GM19452 (cell line): Measurements from ENCODE around the gene PPTC7.
"Not testable (repeated sequence)": the region's sequence is repeated elsewhere in the genome, so short reads cannot be mapped to it uniquely, and the experiment has no call there.

Source experiments
- ATAC-seq: cut with Tn5 transposase; IDR thresholded peaks from one replicate; pipeline ENCODE4 v1.9.1; 2021; ENCODE audit not compliant: unreplicated experiment

The PPTC7 gene

DNA sequence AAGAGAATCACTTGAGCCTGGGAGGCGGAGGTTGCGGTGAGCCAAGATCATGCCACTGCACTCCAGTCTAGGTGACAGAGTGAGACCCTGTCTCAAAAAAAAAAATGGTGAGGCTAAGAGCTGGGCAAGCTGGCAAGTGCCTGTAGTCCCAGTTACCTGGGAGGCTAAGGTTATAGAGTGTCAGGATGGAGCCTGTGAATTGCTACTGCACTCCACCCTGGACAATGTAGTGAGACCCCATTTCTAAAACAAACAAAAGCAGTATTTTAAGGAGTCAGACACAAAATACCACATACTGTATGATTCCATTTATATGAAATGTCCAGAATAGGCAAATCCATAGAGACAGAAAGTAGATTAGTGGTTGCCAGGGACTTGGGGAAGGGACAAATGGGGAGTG lies 4.0 kb upstream of the PPTC7 start:
- ATAC-seq: not testable (repeated sequence)

DNA sequence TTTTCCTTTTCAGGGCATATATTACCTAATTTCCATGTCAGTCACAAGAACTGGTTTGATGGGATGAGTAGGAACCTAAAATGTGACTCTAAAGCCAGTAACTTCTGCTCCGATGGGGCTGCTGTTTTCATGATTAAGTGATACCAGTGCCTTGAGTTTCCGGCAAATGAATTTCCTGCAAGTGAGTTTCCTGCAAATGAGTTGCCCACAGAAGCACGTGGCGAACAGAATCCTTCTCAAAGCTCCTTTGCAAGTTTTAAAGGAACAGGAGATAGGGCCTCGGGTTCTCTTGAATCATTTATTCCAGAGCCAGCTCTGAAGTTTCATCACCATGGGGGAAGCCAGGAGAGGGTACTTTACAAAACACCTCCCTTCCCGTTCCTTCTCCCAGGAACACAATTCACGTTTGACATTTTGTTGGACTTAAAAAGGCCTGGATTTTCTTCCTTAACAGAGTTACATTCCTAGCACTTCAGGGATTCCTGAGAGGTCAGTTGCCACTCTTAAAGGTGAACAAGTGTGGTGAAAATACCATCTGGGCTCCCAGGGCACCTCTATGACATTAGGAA lies 2.2 kb upstream of the PPTC7 start:
- ATAC-seq: no peak

DNA sequence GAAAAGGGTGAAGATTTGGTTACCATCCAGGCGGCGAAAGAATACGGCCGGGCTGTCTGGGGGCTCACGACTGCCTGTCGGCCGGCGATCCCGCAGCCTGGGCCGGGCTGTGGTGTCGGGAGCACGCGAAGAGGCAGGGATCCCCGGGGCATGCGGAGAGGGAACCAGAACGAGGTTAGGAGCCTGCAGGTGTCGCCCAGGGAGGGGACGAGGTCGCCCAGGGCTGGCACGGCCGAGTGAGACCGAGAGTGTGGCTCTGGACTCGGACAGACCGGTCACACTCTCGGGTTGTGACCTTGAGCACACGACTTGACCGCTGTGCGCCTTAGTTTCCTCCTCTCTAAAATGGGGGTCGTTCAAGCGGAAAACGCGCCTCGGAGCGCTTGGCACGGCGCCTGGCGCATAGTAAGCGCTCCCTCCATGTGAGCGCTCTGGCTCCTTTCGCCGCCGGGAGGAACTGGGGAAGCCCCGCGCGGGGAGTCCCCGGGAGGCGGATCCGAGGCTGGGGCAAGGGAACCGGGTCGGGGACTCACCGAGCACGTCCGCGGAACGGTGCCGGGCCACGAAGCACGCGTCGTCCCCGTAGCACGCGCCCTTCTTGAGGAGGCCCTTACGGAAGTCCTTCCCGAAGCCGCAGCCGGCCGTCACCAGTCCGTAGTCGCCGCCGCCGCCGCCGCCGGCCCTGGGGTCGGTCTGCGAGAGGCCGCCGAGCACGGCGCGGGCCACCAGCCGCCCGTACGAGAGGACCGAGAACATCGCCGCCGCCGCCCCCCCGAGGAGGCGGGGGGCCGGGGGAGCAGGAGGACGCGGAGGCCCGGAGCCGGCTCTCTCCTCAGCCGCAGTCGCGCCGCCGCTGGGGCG lies 612 bp downstream of the PPTC7 start:
- peak; percentile 42 for ATAC-seq

DNA sequence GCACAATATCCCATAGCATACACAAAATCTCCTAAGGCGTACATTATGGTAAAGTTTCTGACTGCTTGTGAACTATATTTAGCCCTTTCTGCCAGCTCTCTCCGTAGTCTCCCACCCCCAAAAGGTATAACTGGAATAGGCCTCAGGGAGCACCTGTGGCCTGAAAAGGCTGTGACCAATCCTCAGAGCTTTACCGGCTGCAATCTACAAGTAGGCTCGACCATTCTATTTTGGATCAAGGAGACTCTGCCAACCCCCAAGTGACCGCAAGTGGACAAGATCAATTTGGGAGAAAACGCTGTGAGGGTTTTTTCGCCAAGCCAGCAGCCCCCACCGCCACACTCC lies 1.2 kb downstream of the PPTC7 start:
- no peak for ATAC-seq

DNA sequence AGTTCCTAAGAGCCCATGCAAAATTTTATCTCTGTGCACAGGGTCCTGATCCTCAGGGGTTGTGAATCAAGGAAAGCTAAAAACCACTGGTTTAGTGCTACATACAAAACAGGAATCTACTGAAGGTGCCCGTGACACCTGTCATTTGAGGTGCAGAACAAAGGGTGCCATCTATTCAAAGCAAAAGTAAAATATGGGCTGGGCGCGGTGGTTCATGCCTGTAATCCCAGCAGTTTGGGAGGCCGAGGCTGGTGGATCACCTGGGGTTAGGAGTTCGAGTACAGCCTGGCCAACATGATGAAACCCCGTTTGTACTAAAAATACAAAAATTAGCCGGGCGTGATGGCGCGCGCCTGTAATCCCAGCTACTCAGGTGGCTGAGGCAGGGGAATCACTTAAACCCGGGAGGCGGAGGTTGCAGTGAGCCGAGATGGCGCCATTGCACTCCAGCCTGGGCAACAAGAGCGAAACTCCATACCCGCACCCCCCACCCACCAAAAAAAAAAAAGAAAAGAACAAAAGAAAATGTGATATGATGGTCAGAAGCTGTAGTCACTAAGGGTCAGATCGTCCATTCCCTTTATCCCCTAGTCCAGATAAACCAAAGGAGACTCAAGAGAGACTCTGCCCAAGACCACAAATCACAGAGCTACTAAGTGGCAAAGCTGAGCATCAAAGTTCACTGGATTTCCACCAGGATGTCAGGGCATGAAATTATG lies 3.4 kb downstream of the PPTC7 start:
- no peak for ATAC-seq

DNA sequence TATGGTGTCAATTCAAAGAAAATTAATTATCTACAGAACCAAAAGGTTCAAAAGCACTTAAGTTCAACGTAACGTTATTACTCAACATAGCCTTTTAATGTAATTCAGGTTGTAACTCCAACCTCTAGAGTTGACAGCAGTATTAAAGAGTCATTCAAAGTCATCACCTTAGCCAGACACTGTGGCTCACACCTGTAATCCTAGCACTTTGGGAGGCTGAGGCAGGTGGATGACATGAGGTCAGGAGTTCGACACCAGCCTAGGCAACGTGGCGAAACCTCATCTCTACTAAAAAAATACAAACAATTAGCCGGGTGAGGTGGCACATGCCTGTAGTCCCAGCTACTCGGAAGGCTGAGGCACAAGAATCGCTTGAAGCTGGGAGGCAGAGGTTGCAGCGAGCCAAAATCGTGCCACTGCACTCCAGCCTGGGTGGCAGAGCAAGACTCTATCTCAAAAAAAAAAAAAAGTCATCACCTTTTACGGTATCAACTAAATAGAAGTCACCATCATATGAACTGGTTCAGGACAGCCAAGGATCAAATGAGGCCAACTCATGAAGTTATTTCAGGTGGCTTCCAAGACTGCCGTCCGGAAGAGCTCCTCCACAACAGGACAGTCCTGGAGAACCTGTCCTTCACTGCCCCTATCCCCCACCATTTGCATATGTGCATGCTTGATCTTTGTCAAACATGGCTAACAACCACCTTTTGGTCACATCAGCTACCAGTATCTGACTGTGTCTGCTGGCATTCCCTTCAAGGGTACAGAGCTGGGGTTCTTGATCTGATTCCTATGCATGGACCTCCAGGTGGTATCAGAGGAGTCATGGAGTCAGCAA lies 4.2 kb downstream of the PPTC7 start:
- ATAC-seq: no peak

DNA sequence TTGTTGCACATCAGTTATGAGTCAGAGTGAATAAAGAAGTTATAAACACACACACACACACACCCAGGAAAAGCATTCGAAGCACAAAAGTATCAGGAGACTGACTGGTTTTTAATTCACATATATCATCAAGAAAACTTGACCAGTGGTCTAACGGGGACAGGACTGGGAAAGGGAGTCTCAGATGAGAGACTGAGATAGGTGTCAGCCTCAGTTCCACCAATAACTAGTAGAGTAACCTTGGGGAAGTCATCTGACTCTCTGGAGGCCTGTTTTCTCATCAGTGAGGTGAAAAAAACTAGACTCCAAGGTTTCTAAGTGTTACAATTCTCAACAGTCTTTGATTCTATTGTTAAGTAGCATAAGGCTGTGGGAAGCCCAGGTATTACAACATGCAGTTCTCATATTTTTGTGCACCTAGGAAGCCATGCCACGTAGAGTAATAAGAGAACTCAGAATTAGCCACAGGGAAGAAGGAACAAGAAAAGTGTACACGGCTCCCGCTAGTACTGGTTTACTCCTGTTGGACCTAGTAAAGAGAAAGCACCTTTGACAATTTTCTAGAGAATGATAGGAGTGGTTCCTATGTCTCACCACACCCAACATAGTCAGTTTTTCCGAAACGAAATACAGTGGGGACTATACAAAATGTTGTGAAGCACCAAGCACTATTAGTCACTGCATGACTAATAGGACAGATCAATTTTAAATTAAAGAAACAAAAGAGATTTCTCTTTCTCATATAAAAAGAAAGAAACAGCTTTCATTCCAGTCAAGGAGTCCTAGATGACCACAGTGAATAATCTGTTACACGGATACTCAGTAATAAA lies 5.0 kb downstream of the PPTC7 start:
- no peak for ATAC-seq

DNA sequence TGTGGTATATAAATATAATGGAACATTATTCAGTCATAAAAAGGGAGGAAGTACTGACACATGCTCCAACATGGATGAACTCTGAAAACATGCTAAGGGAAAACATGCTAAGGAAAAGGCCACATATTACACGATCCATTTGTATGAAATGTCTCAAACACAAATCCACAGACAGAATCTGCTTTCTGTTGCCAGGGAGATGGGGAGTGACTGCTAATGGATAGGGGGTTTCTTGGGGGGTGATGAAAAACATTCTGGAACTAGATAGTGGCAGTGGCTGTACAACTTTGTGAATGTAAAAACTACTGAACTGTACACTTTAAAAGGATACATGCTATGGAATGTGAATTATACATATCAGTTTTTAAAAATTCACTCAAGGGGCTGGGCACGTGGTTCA lies 6.6 kb downstream of the PPTC7 start:
- no peak for ATAC-seq

DNA sequence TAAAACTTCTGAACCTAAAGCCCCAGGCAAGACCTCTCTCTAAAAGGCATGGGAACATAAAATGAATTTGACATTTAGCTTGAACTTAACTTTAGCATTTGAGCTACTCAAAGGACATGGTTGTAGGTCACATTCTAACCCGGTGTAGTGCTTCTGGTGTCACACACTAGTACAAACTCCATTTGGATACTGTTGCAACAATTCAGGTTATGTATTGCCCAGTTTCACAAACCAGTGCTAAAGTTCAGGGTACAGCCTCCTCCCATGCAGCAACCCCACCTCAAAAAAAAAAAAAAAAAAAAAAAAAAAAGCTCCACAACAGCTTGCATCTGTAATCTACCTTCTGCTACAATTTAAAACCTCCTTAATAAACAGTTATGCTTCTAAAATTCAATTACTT lies 7.8 kb downstream of the PPTC7 start:
- ATAC-seq: no peak

DNA sequence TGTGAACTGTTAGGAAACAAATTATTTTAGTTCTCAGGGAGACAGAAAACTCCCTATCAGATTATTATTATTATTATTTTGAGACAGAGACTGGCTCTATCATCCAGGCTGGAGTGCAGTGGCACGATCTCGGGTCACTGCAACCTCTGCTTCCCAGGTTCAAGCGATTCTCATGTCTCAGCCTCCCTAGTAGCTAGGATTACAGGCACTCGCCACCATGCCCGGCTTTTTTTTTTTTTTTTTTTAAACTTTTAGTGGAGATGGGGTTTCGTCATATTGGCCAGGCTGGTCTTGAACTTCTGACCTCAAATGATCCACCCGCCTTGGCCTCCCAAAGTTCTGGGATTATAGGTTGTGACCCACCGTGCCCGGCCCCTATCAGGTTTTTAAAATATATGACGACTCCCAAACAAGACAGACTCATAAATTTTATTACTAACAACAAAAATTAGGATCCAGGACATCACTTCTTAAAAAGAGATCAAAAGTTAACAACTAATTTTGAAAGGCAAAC lies 8.3 kb downstream of the PPTC7 start:
- not testable (repeated sequence) for ATAC-seq

DNA sequence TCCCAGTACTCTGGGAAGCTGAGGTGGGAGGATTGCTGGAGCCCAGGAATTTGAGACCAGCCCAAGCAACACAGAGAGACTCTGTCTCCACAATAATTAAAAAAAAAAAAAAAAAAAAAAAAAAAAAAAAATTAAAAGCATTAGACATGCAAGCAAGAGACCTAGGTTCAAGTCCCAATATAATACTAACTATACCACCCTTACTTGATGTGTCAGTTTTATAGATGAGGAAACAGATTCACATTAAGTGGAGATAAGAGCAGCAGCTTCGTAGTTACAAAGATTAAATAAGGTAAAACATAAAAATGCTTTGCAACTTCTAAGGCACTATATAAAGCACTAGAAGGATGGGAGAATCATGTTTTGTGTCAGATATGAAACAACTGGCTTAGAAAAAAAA lies 9.1 kb downstream of the PPTC7 start:
- ATAC-seq: no peak

DNA sequence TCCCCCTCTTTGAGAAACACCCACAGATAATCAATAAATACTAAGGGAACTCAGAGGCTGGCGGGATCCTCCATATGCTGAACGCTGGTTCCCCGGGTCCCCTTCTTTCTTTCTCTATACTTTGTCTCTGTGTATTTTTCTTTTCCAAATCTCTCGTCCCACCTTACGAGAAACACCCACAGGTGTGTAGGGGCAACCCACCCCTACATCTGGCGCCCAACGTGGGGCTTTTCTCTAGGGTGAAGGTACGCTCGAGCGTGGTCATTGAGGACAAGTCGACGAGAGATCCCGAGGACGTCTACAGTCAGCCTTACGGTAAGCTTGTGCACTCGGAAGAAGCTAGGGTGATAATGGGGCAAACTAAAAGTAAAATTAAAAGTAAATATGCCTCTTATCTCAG lies 12.3 kb downstream of the PPTC7 start:
- ATAC-seq: not testable (repeated sequence)

DNA sequence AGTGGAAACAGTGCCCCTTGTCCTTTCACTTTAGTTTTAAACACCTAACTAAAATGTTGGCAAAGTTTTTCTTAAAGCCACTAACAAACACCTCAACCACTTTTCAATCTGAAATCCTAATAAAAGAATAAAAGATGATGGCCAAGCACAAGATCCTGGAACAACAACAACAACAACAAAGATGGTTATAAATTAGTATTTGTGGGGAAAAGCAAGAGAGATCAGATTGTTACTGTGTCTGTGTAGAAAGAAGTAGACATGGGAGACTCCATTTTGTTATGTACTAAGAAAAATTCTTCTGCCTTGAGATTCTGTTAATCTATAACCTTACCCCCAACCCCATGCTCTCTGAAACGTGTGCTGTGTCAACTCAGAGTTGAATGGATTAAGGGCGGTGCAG lies 13.3 kb downstream of the PPTC7 start:
- not testable (repeated sequence) for ATAC-seq

DNA sequence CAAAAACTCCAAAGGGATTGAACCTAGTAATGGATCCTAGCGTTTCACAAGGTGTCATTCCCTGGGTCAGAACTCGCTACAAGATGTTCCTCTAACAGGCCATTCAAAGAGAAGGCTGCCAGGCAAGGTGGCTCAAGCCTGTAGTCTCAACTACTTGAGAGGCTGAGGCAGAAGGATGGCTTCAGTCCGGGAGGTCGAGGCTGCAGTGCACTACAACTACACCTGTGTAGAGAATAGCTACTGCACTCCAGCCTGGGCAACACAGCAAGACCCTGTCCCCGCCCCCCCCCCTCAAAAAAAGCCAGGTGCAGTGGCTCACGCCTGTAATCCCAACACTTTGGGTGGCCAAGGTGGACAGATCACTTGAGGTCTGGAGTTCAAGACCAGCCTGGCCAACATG lies 14.4 kb downstream of the PPTC7 start:
- ATAC-seq: no peak

DNA sequence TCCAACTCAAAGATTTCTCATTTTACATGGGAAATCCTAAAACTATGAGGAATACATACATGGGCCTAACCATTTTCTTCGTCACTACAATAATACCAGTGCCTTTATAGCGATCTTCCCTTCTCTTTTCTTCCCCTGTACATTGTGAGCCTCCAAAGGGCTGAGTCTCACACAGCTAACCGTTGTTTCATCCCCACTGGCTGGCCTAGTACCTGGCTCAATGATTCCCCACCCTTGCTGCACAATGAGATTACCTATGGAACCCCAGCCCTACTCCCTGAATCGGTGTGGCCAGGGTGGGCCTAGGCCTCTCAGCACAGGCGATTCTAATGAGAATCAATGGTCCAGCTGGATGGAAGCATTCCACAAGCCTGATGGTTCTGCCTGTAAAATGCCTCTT lies 16.1 kb downstream of the PPTC7 start:
- ATAC-seq: no peak

DNA sequence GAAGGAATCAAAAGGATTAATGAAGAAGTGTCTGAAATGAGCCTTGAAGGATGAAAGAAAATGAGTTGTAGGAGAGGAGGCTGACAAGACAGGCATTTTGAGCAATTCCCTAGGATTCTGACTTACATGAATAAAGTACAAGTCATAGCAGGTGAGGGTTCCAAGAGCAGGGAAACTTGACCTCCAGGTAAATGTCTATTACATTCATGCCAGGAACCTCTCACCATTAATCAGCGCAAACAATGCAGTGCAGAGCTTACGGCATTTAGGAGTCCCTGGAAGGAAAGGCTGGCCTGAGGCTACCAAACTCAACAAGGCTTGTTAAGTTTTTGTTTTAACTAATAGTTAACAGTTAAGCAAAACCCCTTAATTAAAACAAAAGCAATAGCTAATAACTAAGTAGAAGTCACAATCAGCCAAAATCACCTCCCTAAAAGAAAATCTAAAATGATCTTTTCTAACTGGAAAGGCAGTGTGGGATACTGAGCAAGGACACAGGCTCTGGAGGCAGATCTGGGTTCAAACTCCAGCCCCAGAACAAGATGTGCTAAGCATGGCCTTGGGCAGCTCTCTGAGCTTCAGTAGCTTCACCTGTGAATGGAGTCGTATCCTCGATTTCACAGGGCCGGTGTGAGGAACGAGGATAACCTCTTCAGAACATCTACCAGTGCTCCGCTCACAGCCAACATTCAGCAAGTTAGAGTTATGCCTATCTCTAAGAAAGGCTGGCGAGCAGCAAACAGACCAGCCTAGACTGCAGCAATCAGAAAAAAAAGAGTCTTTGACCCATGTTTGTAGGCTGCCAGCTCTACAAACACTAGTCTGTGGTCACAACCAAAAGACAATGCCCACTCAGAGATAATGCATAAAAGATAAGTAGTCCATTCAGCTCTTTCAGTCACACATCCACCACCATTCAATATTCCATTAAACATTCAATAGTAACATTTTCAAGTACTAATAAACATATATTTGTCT lies 16.9 kb downstream of the PPTC7 start:
- ATAC-seq: no peak

DNA sequence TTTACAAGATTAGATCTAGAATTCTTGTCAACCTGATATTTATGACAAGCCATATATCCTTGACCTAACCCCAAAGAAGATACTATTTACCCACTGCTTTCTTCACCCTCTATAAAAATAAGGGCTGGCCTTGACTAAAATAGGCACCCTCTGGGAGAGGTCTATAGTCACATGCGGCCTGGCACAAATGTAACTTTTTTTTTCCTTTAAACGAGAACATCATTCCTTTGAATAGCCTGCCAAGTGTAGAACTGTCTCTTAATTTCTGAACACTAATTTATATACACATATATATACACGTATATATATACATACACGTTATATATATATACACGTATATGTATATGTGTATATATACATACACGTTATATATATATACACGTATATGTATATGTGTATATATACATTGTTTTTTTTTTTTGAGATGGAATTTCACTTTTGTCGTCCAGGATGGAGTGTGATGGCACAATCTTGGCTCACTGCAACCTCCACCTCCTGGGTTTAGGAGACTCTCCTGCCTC lies 18.6 kb downstream of the PPTC7 start:
- no peak for ATAC-seq

DNA sequence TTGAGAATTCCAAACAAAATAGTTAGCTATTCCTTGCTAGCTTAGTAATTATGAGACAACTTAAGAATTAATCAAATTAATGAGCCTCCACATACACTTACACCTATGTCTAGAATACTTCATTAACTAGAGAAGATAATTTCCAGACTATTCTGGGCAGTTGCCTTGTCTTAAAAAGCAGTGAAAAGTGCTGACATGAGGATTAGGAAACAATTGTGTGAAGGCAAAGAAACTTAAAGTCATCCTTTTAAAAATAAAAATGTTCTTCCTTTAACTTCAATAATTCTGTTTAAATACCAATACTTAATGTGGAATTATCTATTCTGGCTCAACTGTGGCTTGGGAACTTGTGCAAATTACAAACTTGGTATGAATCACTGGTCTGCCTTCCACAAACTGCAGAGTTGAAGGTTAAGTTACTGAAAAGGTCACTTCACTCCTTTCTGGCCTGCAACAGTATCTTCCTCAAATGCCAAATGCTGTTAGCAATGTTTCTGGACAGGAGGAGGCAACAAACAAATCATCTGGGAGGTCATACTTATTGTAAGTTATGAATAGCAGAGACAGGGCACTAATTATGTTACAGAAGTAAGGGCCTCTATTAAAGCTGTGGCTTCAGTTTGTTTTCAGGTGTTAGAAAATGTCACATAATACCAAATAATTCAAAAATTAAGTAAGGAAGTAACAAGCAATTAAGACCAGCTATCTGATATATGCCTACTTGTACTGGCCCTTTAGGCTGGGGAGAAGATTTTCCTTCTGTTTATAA lies 19.2 kb downstream of the PPTC7 start:
- no peak for ATAC-seq
